ENCODE data around the gene TUBGCP6. TPM values are rescaled to one million over a fixed set of nuclear protein-coding genes. Genes with fewer than 3 reads are reported as not detected.
A peak's percentile ranks its signal among the peaks of the same experiment; 100 is the strongest.
"Not testable (repeated sequence)": the region's sequence is repeated elsewhere in the genome, so short reads cannot be mapped to it uniquely, and the experiment has no call there.

Gene TUBGCP6
- total RNA-seq, 3 donors from 2014 or later, result 34.2 to 66.2 (median 59.6) TPM

DNA sequence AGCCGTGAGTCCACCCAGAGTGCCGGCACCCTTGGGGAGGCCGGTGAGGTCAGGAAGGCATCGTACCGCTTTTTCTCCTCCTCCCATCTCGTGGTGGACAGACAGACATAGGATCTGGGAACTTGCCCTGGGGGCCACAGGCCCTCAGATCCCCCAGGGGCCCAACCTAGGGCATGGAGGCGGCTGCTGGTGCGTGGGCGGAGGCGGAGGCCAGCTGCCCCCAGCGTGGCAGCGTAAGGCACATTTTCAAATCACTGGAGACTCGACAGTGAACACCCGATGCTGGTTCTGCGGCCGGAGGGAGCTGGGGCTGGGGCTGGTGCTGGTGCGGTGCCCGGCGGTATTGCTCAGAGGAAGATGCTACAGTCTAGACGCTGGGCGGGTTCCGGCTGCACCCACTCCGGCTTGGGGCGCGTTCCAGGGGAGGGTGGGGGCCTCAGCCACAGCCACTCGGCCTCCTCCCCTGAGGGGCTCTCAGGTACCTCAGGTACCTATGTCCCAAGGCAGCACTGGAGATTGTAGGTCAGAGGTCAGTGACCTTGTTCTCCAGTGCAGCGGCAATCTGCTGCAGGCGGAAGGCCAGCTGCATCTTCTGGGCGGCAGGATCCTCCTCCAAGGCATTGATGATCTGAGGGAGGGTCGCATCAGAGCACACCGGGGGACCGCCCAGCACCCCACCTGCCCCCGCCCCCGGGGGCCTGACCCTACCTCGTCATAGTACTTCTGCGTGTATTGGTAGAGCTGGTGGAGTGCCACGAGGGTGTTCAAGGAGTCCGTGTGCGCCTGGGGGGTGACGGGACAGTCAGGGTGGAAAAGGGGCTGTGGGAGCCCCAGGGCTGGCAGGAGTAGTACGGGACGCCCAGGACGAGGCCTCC is 30.6 kb upstream of the TUBGCP6 start:
- no peak for DNase-seq (ENCODE audit: low spot score in 2 of 2)
- H3K4me3 ChIP-seq, result no peak overlapping the region
- peaks cover 22% of the 10 kb centered on the region for H3K36me3 ChIP-seq
- intact Hi-C loops (cut with DNase I; ENCODE audit: low total_unique reads), result no loop called here
- peak overlapping the region in 1 of 2 donors; percentile 58 for H3K27ac ChIP-seq
- H3K9me3 ChIP-seq, result no peaks in the 10 kb centered on the region
- TF ChIP-seq, protein P1, sequence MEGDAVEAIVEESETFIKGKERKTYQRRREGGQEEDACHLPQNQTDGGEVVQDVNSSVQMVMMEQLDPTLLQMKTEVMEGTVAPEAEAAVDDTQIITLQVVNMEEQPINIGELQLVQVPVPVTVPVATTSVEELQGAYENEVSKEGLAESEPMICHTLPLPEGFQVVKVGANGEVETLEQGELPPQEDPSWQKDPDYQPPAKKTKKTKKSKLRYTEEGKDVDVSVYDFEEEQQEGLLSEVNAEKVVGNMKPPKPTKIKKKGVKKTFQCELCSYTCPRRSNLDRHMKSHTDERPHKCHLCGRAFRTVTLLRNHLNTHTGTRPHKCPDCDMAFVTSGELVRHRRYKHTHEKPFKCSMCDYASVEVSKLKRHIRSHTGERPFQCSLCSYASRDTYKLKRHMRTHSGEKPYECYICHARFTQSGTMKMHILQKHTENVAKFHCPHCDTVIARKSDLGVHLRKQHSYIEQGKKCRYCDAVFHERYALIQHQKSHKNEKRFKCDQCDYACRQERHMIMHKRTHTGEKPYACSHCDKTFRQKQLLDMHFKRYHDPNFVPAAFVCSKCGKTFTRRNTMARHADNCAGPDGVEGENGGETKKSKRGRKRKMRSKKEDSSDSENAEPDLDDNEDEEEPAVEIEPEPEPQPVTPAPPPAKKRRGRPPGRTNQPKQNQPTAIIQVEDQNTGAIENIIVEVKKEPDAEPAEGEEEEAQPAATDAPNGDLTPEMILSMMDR (IDR thresholded peaks at IDR 0.05), result no peak
- no peak for TF ChIP-seq POLR2A (IDR thresholded peaks at IDR 0.05)
- TF ChIP-seq POLR2AphosphoS5 (IDR thresholded peaks at IDR 0.05), result no peak
- no peaks in the 10 kb centered on the region for H3K27me3 ChIP-seq
- peaks cover 7 to 18% of the 10 kb centered on the region in 2 donors for H3K4me1 ChIP-seq

DNA sequence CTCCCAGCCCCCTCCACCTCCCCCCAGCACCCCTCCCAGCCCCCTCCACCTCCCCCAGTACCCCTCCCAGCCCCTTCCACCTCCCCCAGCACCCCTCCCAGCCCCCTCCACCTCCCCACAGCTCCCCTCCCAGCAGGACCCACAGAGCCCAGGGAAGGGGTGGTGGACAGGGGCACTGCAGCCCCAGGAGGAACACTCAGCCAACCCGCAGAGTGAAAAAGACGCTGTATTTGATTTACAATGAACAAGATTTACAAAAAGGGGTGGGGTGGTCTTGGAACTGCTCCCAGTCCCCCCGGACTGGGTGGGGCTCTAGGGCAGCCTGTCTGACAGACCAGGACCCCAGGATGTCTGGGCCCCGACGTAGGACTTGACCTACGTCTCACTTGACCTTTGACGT is 29.9 kb upstream of the TUBGCP6 start:
- H3K27ac ChIP-seq, result no peak overlapping the region
- peaks cover 18% of the 10 kb centered on the region for H3K36me3 ChIP-seq
- no peak overlapping the region for H3K4me3 ChIP-seq
- H3K9me3 ChIP-seq, result no peaks in the 10 kb centered on the region
- TF ChIP-seq POLR2A (IDR thresholded peaks at IDR 0.05) (no peak), POLR2AphosphoS5 (IDR thresholded peaks at IDR 0.05) (no peak)
- TF ChIP-seq, protein P1 (IDR thresholded peaks at IDR 0.05), result no peak
- no peaks in the 10 kb centered on the region for H3K27me3 ChIP-seq
- DNase-seq (ENCODE audit: low spot score in 2 of 2), result no peak
- peaks cover 7 to 20% of the 10 kb centered on the region in 2 donors for H3K4me1 ChIP-seq
- intact Hi-C loops (cut with DNase I; ENCODE audit: low total_unique reads), result loop anchor here (5.0 kb wide), 1 partner anchor 53 kb away; the partner anchor contains the start of gene DENND6B

DNA sequence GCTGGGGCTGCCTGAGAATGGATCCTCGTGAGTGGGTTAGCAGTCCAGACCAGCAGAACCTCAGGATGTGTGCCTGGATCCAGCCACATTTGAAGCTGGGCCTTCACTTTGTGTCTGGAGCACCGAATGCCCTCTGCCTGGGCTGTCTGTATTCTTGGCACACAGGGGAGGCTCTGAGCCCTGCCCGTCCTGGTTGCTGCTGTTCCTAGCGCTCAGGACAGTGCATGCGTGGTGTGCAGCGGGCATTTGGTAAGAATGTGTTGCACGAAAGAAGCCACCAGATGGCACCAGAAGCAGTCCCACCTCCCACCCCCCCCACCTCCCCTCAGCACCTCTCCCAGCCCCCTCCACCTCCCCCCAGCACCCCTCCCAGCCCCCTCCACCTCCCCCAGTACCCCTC is 29.5 kb upstream of the TUBGCP6 start:
- H3K27ac ChIP-seq, result no peak overlapping the region
- no peaks in the 10 kb centered on the region for H3K27me3 ChIP-seq
- peaks cover 7 to 22% of the 10 kb centered on the region in 2 donors for H3K4me1 ChIP-seq
- no peak overlapping the region for H3K4me3 ChIP-seq
- peaks cover 14% of the 10 kb centered on the region for H3K36me3 ChIP-seq
- TF ChIP-seq, protein P1 (IDR thresholded peaks at IDR 0.05), result peak in 1 of 3 donors; percentile 14
- TF ChIP-seq POLR2A (IDR thresholded peaks at IDR 0.05), result no peak
- TF ChIP-seq POLR2AphosphoS5 (IDR thresholded peaks at IDR 0.05), result peak in 1 of 3 donors; percentile 7
- no peaks in the 10 kb centered on the region for H3K9me3 ChIP-seq
- DNase-seq (ENCODE audit: low spot score in 2 of 2), result no peak
- intact Hi-C loops (cut with DNase I; ENCODE audit: low total_unique reads), result loop anchor here (5.0 kb wide), 1 partner anchor 53 kb away; the partner anchor contains the start of gene DENND6B

DNA sequence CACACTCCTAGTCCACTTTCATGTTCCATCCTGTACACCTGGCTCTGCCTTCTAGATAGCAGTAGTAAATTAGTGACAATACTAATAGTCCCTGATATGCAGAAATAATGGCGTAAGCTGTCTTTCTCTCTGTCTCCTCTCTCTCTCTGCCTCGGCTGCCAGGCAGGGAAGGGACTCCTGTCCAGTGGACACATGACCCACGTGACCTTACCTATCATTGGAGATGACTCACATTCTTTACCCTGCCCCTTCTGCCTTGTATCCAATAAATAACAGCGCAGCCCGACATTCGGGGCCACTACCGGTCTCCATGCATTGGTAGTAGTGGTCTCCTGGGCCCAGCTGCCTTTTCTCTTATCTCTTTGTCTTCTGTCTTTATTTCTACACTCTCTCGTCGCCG is 29.0 kb upstream of the TUBGCP6 start:
- intact Hi-C loops (cut with DNase I; ENCODE audit: low total_unique reads), result loop anchor here (5.0 kb wide), 1 partner anchor 54 kb away; the partner anchor contains the start of gene DENND6B
- not testable (repeated sequence) for H3K36me3 ChIP-seq; H3K27me3 ChIP-seq; H3K9me3 ChIP-seq; H3K27ac ChIP-seq; H3K4me3 ChIP-seq; DNase-seq (ENCODE audit: low spot score in 2 of 2)
- H3K4me1 ChIP-seq, result peaks cover 7 to 23% of the 10 kb centered on the region in 2 donors

DNA sequence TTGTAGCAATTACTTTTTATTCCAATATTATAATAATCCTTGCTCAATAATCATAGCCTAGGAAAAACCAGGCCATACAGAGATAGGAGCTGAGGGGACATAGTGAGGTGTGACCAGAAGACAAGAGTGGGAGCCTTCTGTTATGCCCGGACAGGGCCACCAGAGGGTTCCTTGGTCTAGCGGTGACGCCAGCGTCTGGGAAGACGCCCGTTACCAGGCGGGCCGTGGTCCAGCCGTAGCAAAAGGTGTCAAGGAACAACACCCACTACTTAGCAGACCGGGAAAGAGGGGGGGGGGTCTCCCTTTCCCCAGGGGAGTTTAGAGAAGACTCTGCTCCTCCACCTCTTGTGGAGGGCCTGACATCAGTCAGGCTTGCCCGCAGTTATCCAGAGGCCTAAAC is 28.5 kb upstream of the TUBGCP6 start:
- H3K27ac ChIP-seq; H3K36me3 ChIP-seq; H3K27me3 ChIP-seq; DNase-seq (ENCODE audit: low spot score in 2 of 2); H3K4me3 ChIP-seq; H3K9me3 ChIP-seq: not testable (repeated sequence)
- intact Hi-C loops (cut with DNase I; ENCODE audit: low total_unique reads), result loop anchor here (5.0 kb wide), 1 partner anchor 54 kb away; the partner anchor contains the start of gene DENND6B
- peaks cover 7 to 27% of the 10 kb centered on the region in 2 donors for H3K4me1 ChIP-seq

Data from breast epithelium (tissue), 4 donors.